Ramos (cell line): ENCODE measurements around the gene FOXJ2.
"Not testable (repeated sequence)": the region's sequence is repeated elsewhere in the genome, so short reads cannot be mapped to it uniquely, and the experiment has no call there.

Source experiments
- in situ Hi-C: fragments of 300-500 bp; cut with MboI; formaldehyde crosslinking; loops from one replicate; pipeline ENCODE4 v1.14.3; 2022; ENCODE audit warnings: low sequenced_read_pairs; ENCODE audit not compliant: unreplicated experiment

Gene FOXJ2

DNA sequence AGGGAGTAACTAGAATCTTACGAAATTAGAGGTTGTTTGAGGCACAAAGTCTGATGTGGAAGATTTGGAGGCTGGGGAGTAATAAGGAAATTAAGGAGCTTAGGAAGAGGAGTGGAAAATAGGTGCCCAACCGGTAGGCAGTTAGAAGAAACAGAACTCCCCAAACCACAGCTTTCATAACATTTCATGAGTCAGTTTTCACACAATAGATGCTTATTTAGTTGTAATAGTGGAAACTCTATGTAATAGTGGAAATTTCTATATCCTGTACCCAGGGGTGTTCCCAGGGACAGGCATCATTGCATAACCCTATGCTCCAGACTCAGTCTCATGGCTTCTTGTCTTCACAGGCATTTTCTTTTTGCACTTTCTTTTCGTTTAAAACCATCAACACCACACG, 25.3 kb downstream of the FOXJ2 start:
- in situ Hi-C loops = no loop called here

DNA sequence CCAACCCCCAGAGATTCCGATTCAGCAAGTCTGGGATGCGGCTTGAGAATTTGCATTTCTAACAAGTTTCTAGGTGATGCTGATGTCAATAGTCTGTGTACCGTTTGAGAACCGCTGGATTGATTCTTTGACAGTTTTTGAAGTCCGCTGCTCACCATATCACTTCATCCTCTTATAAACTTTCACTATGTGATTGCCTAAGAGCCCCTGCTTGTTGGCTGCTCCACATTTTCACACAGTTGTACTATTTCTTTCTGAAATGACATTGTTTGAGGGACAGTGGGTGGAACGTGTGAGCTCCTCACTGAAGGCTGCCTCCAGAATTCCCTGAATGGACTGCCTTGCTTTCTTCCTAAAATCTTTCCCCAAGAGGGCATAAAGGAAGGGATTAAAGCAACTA, 26.0 kb downstream of the FOXJ2 start:
- in situ Hi-C loops = no loop called here

DNA sequence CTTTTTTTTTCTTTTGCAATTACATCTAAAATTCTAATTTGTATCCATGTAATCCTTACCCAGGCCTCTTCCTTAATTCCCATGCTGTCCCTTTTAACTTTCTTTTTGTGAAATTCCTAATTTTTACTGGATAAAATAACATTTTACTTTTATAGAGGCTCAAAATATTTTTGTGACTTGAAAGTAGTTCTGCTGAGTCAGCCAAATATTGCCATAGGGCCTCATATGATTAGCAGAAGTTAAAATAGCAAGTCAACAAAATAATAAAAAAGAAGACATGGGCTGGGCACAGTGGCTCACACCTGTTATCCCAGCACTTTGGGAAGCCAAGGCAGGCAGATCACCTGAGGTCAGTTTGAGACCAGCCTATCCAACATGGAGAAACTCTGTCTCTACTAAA, 31.6 kb downstream of the FOXJ2 start:
- in situ Hi-C loops = no loop called here

DNA sequence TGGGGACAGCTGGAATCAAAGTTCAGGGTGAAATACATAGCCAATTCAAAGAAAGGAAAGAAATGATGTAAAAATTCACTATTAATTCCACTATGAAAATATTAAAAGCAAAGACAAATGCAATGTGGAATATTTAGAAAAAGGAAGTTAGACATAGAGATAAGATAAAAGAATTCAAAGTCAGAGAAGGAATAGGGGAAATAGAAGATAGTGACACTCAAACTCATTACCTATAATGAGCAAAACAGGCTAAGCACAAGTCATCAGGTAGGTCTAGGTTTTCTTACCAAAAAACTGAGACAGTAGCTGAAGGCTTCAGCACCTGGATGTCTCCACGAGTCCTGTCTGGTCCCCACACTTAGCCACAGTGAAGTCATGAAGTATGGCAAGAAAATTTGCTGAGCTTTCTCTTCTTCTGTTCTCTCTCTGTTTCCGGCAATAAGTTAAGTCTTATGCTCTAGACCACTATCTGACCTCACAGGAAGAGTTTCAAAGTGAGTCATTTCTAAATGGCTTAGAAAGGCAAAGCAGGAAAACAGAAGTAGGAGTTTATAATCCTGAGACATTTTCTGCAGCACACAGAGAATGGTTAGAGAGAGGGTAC, 33.6 kb downstream of the FOXJ2 start, which contains the start of gene C3AR1:
Gene C3AR1 (minus strand): TSS at position 369 of the 604 bp plus-strand sequence. CDS start 6,174 bp downstream, outside the sequence.
- in situ Hi-C loops = no loop called here

DNA sequence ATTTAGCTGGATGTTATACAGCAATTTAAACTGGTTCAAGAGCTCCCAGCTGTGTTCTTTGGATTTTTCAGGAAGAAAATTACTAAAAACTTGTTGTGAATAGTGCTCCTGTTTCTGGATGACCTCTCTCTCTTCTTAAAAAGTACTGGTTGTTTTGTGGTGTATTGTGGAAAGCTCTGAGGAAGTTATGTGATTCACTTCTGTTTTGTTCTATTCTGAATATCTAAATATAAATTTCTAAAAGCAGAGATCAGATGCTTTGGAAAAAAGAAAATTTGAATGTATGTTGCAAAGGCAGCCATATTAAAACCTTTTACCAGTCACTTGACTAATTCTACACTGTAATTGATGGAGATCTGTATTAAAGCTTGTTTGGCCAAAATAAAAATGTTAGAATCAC, 37.1 kb downstream of the FOXJ2 start:
- in situ Hi-C loops = no loop called here

DNA sequence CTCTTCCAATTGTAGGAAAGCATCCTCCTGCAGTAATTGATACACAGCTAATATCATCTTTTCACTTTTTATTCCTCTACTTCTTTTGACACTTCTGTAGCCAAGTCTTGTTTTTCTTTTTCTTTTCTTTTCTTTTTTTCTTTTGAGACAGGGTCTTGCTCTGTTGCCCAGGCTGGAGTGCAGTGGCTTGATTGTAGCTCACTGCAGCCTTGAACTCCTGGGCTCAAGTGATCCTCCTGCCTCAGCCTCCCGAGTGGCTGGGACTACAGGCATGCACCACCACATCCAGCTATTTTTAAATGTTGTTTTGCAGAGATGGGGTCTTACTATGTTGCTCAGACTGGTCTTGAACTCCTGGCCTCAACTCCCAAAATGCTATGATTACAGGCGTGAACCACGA, 39.3 kb downstream of the FOXJ2 start:
- in situ Hi-C loops = not testable (repeated sequence)

DNA sequence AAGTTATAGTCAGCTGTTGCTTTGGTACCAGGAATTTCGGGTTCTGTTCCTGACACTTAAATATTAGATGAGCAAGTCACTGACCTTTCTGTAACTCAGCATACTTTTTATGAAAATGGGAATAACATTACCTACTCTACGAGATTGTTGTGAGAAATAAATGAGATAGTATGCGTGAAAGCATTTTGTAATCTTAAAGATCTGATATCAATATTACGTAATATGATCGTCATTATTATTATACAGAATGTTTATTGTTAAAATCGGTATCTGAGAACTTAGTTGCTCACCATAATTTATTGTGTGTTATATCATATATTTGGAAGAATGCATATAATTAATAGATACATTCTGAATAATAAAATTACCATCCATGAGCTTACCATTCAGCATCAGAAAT, 43.4 kb downstream of the FOXJ2 start:
- in situ Hi-C loops = no loop called here

DNA sequence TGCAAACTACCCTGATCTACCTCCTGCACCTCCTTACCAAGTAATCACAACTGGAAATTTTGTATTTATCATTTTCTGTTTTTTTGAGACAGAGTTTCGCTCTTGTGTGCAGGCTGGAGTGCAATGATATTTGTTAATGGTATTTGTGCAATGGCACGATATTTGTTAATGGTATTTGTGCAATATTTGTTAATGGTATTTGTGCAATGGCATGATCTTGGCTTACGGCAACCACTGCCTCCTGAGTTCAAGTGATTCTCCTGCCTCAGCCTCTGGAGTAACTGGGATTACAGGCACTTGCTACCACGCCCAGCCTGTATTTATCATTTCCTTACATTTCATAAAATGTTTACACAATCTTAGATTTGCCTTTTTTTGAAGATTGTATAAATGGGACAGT, 43.9 kb downstream of the FOXJ2 start:
- in situ Hi-C loops = no loop called here

DNA sequence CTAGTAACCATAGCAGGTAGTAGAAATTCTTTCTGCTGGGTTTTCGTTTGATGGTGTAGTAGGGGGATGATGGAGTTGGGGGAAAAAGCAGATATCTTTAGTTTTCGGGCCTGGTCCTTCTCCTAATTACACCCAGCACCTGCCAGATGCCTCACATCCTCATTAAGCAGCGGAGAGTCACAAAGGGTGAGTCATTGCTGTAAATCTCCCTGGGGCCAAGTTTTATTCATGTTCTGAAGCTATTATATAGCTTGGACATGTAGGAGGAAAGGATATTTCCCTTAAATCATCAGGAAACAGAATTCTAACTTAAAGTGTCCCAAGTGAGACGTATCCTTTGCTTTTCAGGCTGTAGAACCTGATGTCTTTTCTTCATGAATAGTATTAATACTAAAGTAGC, 44.7 kb downstream of the FOXJ2 start:
- in situ Hi-C loops = no loop called here

DNA sequence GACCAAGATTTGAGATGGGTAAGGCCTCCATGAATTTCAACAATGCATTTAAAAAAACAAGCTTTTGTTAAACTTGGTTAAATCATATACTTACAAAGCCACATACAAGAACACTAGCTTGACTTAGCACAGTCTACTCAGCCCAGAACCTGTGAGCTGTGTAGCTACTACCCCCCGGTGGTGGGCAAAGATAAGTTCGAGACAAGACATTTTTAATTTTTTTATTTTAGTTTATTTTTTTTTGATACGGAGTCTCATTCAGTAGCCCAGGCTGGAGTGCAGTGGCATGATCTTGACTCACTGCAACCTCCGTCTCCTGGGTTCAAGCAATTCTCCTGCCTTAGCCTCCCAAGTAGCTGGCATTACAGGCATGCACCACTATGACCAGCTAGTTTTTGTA, 45.9 kb downstream of the FOXJ2 start:
- in situ Hi-C loops = no loop called here

DNA sequence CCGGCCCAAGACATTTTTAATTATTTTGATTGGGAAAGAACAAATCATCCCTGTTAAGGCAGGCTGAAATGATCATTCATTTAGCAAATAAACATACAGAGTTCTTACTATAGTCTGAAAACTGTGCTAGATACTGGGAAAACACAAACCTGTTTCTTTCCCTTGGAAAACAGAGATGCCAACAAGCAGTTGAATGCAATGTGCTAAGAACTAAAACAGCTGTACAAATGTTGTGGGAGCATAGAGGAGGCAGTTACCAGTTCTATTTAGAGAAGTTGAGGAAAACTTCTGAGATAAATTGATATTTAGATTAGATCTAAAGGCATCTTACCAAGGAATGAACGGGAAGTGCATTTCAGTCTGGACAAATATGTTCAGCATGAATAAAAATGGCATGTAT, 46.4 kb downstream of the FOXJ2 start:
- in situ Hi-C loops = no loop called here

DNA sequence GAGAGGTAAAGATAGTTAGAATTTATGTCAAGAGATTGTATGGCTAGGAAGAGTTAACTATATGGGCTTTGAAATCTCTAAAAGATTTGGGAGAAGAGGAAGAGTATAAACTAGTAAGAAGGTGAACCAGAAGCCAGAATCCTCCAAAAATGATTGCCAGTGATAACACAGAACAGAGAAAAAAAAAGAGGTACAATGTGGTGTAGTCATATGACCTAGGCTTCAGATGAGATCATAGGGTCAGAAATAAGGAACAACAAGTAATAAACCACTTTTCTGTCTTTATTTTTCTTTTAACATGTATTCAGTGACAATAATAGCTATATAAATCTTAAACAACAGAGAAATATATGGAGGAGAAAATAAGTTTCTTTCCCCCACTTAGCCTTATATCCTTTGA, 47.6 kb downstream of the FOXJ2 start:
- in situ Hi-C loops = no loop called here

DNA sequence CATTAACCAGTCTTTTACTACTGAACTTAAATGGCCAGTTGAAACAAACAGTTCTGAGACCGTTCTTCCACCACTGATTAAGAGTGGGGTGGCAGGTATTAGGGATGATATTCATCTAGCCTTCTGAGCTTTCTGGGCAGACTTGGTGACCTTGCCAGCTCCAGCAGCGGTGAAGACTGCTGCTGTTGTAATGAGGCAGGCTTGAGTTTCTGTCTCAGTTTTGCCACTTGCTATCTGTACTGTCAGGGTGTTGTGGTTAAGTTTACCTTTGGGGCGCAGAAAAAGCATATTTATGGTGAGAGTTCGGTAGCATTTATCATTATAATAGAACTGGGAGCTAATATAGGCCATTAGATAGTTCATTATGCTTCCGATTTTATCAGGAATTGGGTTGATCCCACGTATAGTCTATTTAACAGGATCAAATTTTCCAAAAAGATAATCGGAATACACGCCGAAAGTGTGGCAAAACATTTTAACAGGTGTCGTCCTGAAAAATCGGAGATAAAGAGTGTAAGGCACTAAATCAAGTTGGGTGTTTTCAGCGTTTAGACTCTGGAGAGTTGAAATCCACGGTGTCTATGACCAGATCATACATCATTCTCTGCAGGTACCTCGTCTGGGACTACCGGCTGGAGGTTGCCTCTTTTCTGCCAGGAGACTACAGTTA, 48.9 kb downstream of the FOXJ2 start:
- in situ Hi-C loops = no loop called here

DNA sequence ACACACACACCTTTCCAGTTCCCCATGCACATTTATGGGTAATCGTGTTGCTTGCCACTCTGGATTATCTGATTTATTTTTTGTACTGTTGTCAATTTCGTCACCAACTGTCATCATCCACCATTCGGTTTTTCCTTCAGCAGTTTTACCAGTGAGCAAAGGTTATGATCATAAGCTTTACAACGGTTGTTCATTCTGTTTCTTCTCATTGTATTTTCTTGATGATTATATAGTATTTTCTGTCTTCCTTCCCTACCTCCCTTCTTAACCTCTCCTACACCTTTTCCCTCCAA, 50.2 kb downstream of the FOXJ2 start:
- in situ Hi-C loops = no loop called here

DNA sequence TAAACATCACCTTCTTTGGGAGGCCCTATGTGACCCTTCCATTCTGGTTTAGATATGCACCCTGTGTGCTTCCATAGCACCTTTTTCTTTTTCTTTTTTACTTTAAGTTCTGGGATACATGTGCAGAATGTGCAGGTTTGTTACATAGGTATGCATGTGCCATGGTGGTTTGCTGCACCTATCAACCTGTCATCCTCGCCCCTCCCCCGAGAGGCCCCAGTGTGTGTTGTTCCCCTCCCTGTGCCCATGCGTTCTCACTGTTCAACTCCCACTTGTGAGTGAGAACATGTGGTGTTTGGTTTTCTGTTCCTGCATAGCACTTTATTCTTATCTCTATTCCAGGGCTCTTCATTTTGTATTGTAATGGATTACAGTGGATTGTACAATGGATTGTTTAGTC, 51.8 kb downstream of the FOXJ2 start:
- in situ Hi-C loops = not testable (repeated sequence)

DNA sequence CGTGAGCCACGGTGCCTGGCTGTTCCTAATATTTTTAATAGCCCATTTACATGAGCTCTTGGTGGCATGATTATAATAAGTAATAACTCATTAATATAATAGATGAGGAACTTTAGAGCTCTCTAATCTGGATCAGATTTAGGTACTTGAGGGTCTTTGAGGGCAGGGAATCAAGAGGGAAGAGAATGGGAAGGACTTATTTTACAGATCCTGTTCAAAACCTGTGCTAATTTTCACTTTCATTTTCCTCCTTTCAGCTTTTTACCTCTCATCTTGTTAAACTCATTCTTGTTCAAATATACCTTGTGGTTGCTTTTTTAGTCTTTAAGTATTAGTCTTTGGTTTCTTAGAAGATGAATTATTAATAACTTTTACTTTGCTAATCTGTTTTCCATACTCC, 55.1 kb downstream of the FOXJ2 start:
- in situ Hi-C loops = no loop called here

DNA sequence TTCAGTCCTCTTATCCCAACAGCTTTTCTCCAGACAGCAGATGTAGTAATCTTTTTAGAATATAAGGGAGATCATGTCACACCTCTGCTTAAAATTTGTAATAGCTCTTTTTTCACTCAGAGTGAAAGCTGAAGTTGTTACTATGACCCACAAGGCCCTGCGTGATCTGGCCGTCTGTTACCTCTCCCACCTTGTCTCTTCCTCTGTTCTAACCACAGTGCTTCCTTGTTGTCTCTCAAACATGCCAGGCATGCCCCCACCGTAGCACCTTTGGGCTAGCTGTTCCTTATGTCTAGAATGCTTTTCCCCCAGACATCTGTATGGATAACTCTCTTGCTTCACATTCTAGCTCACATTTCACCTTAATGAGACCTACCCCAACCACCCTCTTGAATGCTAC, 56.1 kb downstream of the FOXJ2 start:
- in situ Hi-C loops = no loop called here

DNA sequence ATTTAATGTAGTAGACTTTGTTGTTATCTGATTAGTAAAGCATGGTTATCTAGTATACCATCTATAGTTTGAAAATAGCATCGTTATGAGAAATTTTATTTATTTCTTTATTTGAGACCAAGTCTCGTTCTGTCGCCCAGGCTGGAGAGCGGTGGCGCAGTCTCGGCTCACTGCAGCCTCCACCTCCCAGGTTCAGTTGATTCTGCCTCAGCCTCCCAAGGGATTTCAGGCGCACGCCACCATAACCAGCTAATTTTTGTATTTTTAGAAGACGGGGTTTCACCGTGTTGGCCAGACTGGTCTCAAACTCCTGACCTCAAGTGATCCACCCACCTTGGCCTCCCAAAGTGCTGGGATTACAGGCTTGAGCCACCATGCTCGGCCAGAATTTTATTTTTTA, 56.8 kb downstream of the FOXJ2 start:
- in situ Hi-C loops = not testable (repeated sequence)

DNA sequence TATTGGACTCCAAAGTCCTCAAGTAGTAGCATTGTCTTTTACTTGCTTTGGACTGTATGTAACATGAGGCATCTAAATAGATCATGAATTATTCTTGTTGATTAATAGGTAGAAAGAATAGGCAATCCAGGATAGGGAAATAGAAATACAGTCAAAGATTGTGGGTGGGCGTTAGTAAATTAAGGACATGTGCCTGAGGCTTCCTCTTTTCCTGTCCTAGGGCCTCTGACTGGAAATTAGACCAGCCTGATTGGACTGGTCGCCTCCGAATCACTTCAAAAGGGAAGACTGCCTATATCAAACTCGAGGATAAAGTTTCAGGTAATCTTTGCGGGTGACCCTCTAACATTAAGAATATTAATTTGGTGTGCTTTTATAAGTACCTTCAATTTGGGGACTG, 57.2 kb downstream of the FOXJ2 start:
- in situ Hi-C loops = no loop called here

DNA sequence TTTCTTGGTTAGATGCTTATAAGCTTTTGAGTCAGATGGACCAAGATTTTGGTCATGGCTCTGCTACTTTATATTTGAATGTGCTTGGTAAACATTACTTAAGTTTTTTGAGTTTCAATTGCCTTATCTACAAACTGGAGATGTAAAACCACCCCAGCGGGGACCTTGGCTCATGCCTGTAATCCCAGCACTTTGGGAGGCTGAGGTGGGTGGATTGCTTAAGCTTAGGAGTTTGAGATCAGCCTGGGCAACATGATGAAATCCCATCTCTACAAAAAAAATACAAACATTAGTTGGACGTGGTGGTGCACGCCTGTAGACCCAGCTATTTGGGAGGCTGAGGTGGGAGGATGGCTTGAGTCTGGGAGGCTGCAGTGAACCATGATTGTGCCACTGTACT, 60.8 kb downstream of the FOXJ2 start:
- in situ Hi-C loops = no loop called here

DNA sequence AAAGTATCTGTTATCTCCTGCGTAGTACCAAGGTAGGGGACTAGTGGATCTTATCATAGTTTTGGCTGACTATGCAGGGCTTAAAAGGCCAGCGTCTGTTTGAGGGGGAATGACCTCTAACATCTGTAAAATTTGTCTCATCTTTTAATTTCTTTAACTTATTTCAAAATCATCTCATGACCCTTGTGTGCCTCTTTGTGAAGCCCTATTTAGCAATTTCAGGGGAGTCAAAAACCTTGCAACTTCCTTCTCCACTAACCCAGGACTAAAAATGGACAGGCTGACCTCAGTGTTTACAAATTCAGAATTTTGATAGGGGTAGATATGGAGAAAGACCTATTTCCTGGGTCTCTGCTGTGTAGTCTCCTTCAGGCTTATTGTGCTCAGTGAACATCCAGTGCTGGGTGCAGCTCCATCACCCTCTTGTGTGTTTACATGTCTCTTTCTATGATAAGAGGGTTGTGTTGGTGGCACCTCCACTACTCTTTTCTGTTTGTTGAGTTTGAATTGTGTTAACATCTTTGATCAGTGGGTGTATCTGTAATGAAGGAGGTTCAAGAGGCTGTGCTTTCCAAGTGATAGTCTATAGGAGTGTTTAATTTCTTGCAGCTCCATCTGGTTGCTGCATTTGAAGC, 63.9 kb downstream of the FOXJ2 start:
- in situ Hi-C loops = no loop called here

DNA sequence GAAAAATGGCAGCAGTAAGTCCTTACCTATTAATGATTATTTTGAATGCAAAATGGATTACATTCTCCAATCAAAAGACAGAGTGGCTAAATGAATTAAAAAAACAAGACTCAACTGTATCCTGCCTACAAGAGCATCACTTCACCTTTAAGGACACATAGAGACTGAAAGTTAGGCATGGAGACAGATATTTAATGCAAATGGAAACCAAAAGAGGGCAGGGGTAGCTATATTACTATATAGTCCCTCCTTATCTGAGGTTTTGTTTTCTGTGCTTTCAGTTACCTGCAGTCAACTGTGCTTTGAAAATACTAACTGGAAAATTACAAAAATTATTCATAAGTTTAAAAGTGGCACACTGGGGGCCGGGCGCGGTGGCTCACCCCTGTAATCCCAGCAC, 66.7 kb downstream of the FOXJ2 start:
- in situ Hi-C loops = no loop called here
